Neural cell (in vitro differentiated cells): ENCODE data around the gene INPP5F.

ENCODE experiments used
- CTCF ChIP-seq: fragments of 450-650 bp; IDR thresholded peaks from 2 replicates; pipeline ENCODE4 v1.5.1; 2014; ENCODE audit warnings: antibody characterized with exemption, mild to moderate bottlenecking, moderate library complexity; ENCODE audit not compliant: poor library complexity, severe bottlenecking
- EP300 ChIP-seq: fragments of 450-650 bp; conservative IDR thresholded peaks from 2 replicates; pipeline ENCODE4 v1.6.1; 2014; ENCODE audit warnings: antibody characterized with exemption, mild to moderate bottlenecking, moderate library complexity; ENCODE audit not compliant: poor library complexity, severe bottlenecking
- EZH2 ChIP-seq: fragments of 200-600, 300-800 bp; shearing (Covaris generic), sonication (generic); IDR thresholded peaks from 2 replicates; pipeline ENCODE4 v1.6.1; 2014; ENCODE audit warnings: antibody characterized with exemption, low read length, borderline replicate concordance, mild to moderate bottlenecking; ENCODE audit not compliant: insufficient read depth, poor library complexity, severe bottlenecking
- MXI1 ChIP-seq: fragments of 450-650 bp; conservative IDR thresholded peaks from 2 replicates; pipeline ENCODE4 v1.6.1; 2014; ENCODE audit warnings: antibody characterized with exemption, mild to moderate bottlenecking; ENCODE audit not compliant: poor library complexity, severe bottlenecking
- POLR2AphosphoS5 ChIP-seq: IDR thresholded peaks from 2 replicates; pipeline ENCODE4 v1.6.1; 2012
- RAD21 ChIP-seq: fragments of 450-650 bp; conservative IDR thresholded peaks from 2 replicates; pipeline ENCODE4 v1.6.1; 2014; ENCODE audit warnings: antibody characterized with exemption, mild to moderate bottlenecking, moderate library complexity
- SMC3 ChIP-seq: fragments of 450-650 bp; conservative IDR thresholded peaks from 2 replicates; pipeline ENCODE4 v1.6.1; 2014; ENCODE audit warnings: antibody characterized with exemption, mild to moderate bottlenecking, moderate library complexity; ENCODE audit not compliant: poor library complexity
- TAF1 ChIP-seq: IDR thresholded peaks from 2 replicates; pipeline ENCODE4 v1.6.1; 2012; ENCODE audit warnings: low read depth
- TF ChIP-seq, protein P1 (sequence below): IDR thresholded peaks from 2 replicates; pipeline ENCODE4 v1.6.1; 2012; ENCODE audit warnings: borderline replicate concordance

- TF ChIP-seq CTCF = no peak
- TF ChIP-seq EP300 = no peak
- TF ChIP-seq POLR2AphosphoS5 = no peak
- TF ChIP-seq SMC3 = no peak
- TF ChIP-seq RAD21 = no peak
- TF ChIP-seq MXI1 = no peak
- no peak for TF ChIP-seq EZH2
- TF ChIP-seq, protein P1, sequence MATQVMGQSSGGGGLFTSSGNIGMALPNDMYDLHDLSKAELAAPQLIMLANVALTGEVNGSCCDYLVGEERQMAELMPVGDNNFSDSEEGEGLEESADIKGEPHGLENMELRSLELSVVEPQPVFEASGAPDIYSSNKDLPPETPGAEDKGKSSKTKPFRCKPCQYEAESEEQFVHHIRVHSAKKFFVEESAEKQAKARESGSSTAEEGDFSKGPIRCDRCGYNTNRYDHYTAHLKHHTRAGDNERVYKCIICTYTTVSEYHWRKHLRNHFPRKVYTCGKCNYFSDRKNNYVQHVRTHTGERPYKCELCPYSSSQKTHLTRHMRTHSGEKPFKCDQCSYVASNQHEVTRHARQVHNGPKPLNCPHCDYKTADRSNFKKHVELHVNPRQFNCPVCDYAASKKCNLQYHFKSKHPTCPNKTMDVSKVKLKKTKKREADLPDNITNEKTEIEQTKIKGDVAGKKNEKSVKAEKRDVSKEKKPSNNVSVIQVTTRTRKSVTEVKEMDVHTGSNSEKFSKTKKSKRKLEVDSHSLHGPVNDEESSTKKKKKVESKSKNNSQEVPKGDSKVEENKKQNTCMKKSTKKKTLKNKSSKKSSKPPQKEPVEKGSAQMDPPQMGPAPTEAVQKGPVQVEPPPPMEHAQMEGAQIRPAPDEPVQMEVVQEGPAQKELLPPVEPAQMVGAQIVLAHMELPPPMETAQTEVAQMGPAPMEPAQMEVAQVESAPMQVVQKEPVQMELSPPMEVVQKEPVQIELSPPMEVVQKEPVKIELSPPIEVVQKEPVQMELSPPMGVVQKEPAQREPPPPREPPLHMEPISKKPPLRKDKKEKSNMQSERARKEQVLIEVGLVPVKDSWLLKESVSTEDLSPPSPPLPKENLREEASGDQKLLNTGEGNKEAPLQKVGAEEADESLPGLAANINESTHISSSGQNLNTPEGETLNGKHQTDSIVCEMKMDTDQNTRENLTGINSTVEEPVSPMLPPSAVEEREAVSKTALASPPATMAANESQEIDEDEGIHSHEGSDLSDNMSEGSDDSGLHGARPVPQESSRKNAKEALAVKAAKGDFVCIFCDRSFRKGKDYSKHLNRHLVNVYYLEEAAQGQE = no peak
- TF ChIP-seq TAF1 = no peak
Measured at GRCh38 chr10:119748871-119749270, 23.0 kb downstream of the INPP5F start.
